Measurements from ENCODE around the gene NKD2. TPM values are rescaled to one million over a fixed set of nuclear protein-coding genes. Genes with fewer than 3 reads are reported as not detected.

The NKD2 gene
- polyA plus RNA-seq, 1 of the 3 experiments (the other 2 are of a cell fraction), result not detected

GRCh38 chr5:1015507-1015906, 6.9 kb downstream of the NKD2 start:
- Histone ChIP-seq H3K27ac (ENCODE audit: low read depth in 2 of 2, low read length in 1 of 2) (no peak overlapping the region), H3K36me3 (replicated peaks in 1 of 2; ENCODE audit: control insufficient read depth in 1 of 2, insufficient read depth in 2 of 2, low read length in 1 of 2) (no peaks in the 10 kb centered on the region), H3K9me3 (no peaks in the 10 kb centered on the region), H3K4me2 (no peak overlapping the region), H3K9ac (no peak overlapping the region), H3K4me3 (ENCODE audit: low read depth in 2 of 2, low read length in 1 of 2) (no peak overlapping the region), H3K27me3 (ENCODE audit: insufficient read depth) (peaks cover 8% of the 10 kb centered on the region; the same call in 1 of the 2 replicates), H3K4me1 (ENCODE audit: control insufficient read depth in 1 of 2, insufficient read depth in 2 of 2, low read depth in 1 of 2, low read length in 1 of 2) (no peaks in the 10 kb centered on the region), H4K20me1 (ENCODE audit: insufficient read depth) (no peaks in the 10 kb centered on the region), H3K9me2 (no peaks in the 10 kb centered on the region), H3F3A (replicated peaks; ENCODE audit: insufficient read depth) (no peaks in the 10 kb centered on the region), H3K79me2 (ENCODE audit: insufficient read depth) (no peaks in the 10 kb centered on the region), H2AFZ (ENCODE audit: low read depth) (no peak overlapping the region)
- ChIA-PET CTCF (interaction anchor here (0.8 to 2.8 kb wide), 5 partner anchors 9 to 152 kb away, joined by 3 to 11 read pairs (median 5); no protein-coding TSS in a partner anchor), POLR2A (no interaction called here)
- DNase-seq, result no peak
- 24% methylated on average over 3 of the region's 10 CpGs for WGBS (ENCODE audit: low lambda C conversion rate)
- no peak for TF ChIP-seq CTCF (IDR thresholded peaks at IDR 0.05)
- TF ChIP-seq NRF1 (IDR thresholded peaks at IDR 0.05; ENCODE audit: low read depth, low read length), result no peak
- no peak for TF ChIP-seq YY1 (IDR thresholded peaks at IDR 0.05; ENCODE audit: low read depth)
- TF ChIP-seq, protein P1, sequence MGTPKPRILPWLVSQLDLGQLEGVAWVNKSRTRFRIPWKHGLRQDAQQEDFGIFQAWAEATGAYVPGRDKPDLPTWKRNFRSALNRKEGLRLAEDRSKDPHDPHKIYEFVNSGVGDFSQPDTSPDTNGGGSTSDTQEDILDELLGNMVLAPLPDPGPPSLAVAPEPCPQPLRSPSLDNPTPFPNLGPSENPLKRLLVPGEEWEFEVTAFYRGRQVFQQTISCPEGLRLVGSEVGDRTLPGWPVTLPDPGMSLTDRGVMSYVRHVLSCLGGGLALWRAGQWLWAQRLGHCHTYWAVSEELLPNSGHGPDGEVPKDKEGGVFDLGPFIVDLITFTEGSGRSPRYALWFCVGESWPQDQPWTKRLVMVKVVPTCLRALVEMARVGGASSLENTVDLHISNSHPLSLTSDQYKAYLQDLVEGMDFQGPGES (IDR thresholded peaks at IDR 0.05; ENCODE audit: low read depth, low read length), result no peak

GRCh38 chr5:1016036-1016435, 7.4 kb downstream of the NKD2 start:
- Histone ChIP-seq H3K4me2 (no peak overlapping the region), H3K9me2 (no peaks in the 10 kb centered on the region), H3K27me3 (ENCODE audit: insufficient read depth) (peaks cover 4% of the 10 kb centered on the region; the same call in 1 of the 2 replicates), H3K27ac (ENCODE audit: low read depth in 2 of 2, low read length in 1 of 2) (no peak overlapping the region), H4K20me1 (ENCODE audit: insufficient read depth) (no peaks in the 10 kb centered on the region), H3K9ac (no peak overlapping the region), H3K4me1 (ENCODE audit: control insufficient read depth in 1 of 2, insufficient read depth in 2 of 2, low read depth in 1 of 2, low read length in 1 of 2) (no peaks in the 10 kb centered on the region), H3K36me3 (replicated peaks in 1 of 2; ENCODE audit: control insufficient read depth in 1 of 2, insufficient read depth in 2 of 2, low read length in 1 of 2) (no peaks in the 10 kb centered on the region), H2AFZ (ENCODE audit: low read depth) (no peak overlapping the region), H3K79me2 (ENCODE audit: insufficient read depth) (no peaks in the 10 kb centered on the region), H3F3A (replicated peaks; ENCODE audit: insufficient read depth) (no peaks in the 10 kb centered on the region), H3K4me3 (ENCODE audit: low read depth in 2 of 2, low read length in 1 of 2) (no peak overlapping the region), H3K9me3 (no peaks in the 10 kb centered on the region)
- no peak for DNase-seq
- 92% methylated on average over 8 of the region's 19 CpGs for WGBS (ENCODE audit: low lambda C conversion rate)
- CTCF ChIA-PET, result interaction anchor here (0.8 to 6.0 kb wide), 5 partner anchors 7 to 151 kb away, joined by 3 to 41 read pairs (median 8); partner anchors contain the start of gene NKD2
- POLR2A ChIA-PET, result no interaction called here
- no peak for TF ChIP-seq GATA2 (CRISPR knock-in tag; IDR thresholded peaks at IDR 0.05)
- no peak for TF ChIP-seq EZH2phosphoT487 (IDR thresholded peaks at IDR 0.05; ENCODE audit: borderline replicate concordance, low read depth)
- TF ChIP-seq NFIC (IDR thresholded peaks at IDR 0.05; ENCODE audit: borderline replicate concordance), result no peak
- no peak for TF ChIP-seq RCOR1 (IDR thresholded peaks at IDR 0.05; ENCODE audit: low read length)
- no peak for TF ChIP-seq CHD2 (IDR thresholded peaks at IDR 0.05; ENCODE audit: low read length, partially characterized antibody)
- no peak for TF ChIP-seq SMC3 (IDR thresholded peaks at IDR 0.05; ENCODE audit: low read depth, low read length)
- no peak for TF ChIP-seq MEF2A (IDR thresholded peaks at IDR 0.05; ENCODE audit: borderline replicate concordance, low read depth)
- TF ChIP-seq JUND (IDR thresholded peaks at IDR 0.05), result no peak
- TF ChIP-seq, protein P2, sequence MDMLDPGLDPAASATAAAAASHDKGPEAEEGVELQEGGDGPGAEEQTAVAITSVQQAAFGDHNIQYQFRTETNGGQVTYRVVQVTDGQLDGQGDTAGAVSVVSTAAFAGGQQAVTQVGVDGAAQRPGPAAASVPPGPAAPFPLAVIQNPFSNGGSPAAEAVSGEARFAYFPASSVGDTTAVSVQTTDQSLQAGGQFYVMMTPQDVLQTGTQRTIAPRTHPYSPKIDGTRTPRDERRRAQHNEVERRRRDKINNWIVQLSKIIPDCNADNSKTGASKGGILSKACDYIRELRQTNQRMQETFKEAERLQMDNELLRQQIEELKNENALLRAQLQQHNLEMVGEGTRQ (IDR thresholded peaks at IDR 0.05; ENCODE audit: borderline replicate concordance, low read depth, low read length), result no peak
- no peak for TF ChIP-seq ELF1 (IDR thresholded peaks at IDR 0.05)
- TF ChIP-seq EP300 (IDR thresholded peaks at IDR 0.05; ENCODE audit: borderline replicate concordance in 1 of 2, low read depth in 1 of 2, low read length in 1 of 2), result no peak
- TF ChIP-seq TCF12 (IDR thresholded peaks at IDR 0.05), result no peak
- TF ChIP-seq FOXM1 (IDR thresholded peaks at IDR 0.05; ENCODE audit: low read depth), result no peak
- TF ChIP-seq, protein P1 (IDR thresholded peaks at IDR 0.05; ENCODE audit: low read depth, low read length), result no peak
- no peak for TF ChIP-seq FOXJ3 (CRISPR knock-in tag; IDR thresholded peaks at IDR 0.05)
- no peak for TF ChIP-seq NRF1 (IDR thresholded peaks at IDR 0.05; ENCODE audit: low read depth, low read length)
- TF ChIP-seq TEAD4 (IDR thresholded peaks at IDR 0.05; ENCODE audit: borderline replicate concordance, insufficient read depth), result no peak
- TF ChIP-seq POLR2AphosphoS5 (IDR thresholded peaks at IDR 0.05; ENCODE audit: low read depth, low read length), result no peak
